Nephron (organoid): ENCODE results near the gene ZKSCAN8.

Experiments used
- H3K27ac Mint-ChIP-seq, 3 experiments: 2 replicates each; pipeline ENCODE4 v1.8.0; 2020; ENCODE audit warnings: mixed read lengths in 3 of 3, mild to moderate bottlenecking in 2 of 3, moderate library complexity in 1 of 3
- H3K27me3 Mint-ChIP-seq: 2 replicates; pipeline ENCODE4 v1.8.0; 2021; ENCODE audit warnings: low read depth, mild to moderate bottlenecking, moderate library complexity, mixed read lengths
- H3K36me3 Mint-ChIP-seq: 2 replicates; pipeline ENCODE4 v1.8.0; 2020; ENCODE audit warnings: low read depth, mixed read lengths
- H3K4me1 Mint-ChIP-seq: 2 replicates; pipeline ENCODE4 v1.8.0; 2020; ENCODE audit warnings: mixed read lengths
- H3K4me3 Mint-ChIP-seq, 3 experiments: 2 replicates each; pipeline ENCODE4 v1.8.0; 2020; ENCODE audit warnings: mild to moderate bottlenecking in 3 of 3, mixed read lengths in 3 of 3, moderate library complexity in 2 of 3
- H3K9me3 Mint-ChIP-seq: 2 replicates; pipeline ENCODE4 v1.8.0; 2020; ENCODE audit warnings: mixed read lengths
- CTCF ChIP-seq, 3 experiments: fragments of 200-600 bp; sonication (generic); IDR thresholded peaks; one replicate each; pipeline ENCODE4 v1.5.0; 2021; ENCODE audit warnings: antibody characterized with exemption in 3 of 3; ENCODE audit not compliant: unreplicated experiment in 3 of 3

The ZKSCAN8 gene

GRCh38 chr6:28205879-28206278 is 64.2 kb downstream of the ZKSCAN8 start:
- H3K9me3 Mint-ChIP-seq, result peaks cover 12% of the 10 kb centered on the region
- no peak for TF ChIP-seq CTCF (IDR thresholded peaks at IDR 0.05; ENCODE audit: unreplicated experiment in 3 of 3)
- no peak overlapping the region for H3K4me3 Mint-ChIP-seq
- H3K36me3 Mint-ChIP-seq, result peaks cover 4% of the 10 kb centered on the region
- H3K27me3 Mint-ChIP-seq, result peaks cover 87% of the 10 kb centered on the region
- H3K4me1 Mint-ChIP-seq, result peaks cover 26% of the 10 kb centered on the region
- no peak overlapping the region for H3K27ac Mint-ChIP-seq

GRCh38 chr6:28206527-28206926 is 64.8 kb downstream of the ZKSCAN8 start:
- Mint-ChIP-seq H3K36me3 (peaks cover 4% of the 10 kb centered on the region), H3K4me3 (peak overlapping the region in 2 of 3 experiments; percentile 85), H3K27me3 (peaks cover 90% of the 10 kb centered on the region), H3K9me3 (peaks cover 12% of the 10 kb centered on the region), H3K27ac (no peak overlapping the region), H3K4me1 (peaks cover 26% of the 10 kb centered on the region)
- no peak for TF ChIP-seq CTCF (IDR thresholded peaks at IDR 0.05; ENCODE audit: unreplicated experiment in 3 of 3)

- Mint-ChIP-seq H3K27ac (no peak overlapping the region), H3K4me1 (peaks cover 31% of the 10 kb centered on the region), H3K4me3 (peak overlapping the region; percentile 79 to 85 (median 85)), H3K36me3 (peaks cover 4% of the 10 kb centered on the region), H3K27me3 (peaks cover 90% of the 10 kb centered on the region), H3K9me3 (peaks cover 12% of the 10 kb centered on the region)
- TF ChIP-seq CTCF (IDR thresholded peaks at IDR 0.05; ENCODE audit: unreplicated experiment in 3 of 3), result no peak
These were observed 65.3 kb downstream of the ZKSCAN8 start for GRCh38 chr6:28206928-28207509.

GRCh38 chr6:28207510-28208110 is 65.9 kb downstream of the ZKSCAN8 start:
- Mint-ChIP-seq H3K4me1 (peaks cover 37% of the 10 kb centered on the region), H3K9me3 (peaks cover 12% of the 10 kb centered on the region)
- no peak for TF ChIP-seq CTCF (IDR thresholded peaks at IDR 0.05; ENCODE audit: unreplicated experiment in 3 of 3)

GRCh38 chr6:28208111-28208659 is 66.5 kb downstream of the ZKSCAN8 start:
- Mint-ChIP-seq H3K27ac (no peak overlapping the region), H3K4me1 (peaks cover 38% of the 10 kb centered on the region), H3K27me3 (peaks cover 93% of the 10 kb centered on the region), H3K9me3 (peaks cover 12% of the 10 kb centered on the region), H3K4me3 (peak overlapping the region; percentile 79 to 85 (median 85)), H3K36me3 (peaks cover 4% of the 10 kb centered on the region)
- TF ChIP-seq CTCF (IDR thresholded peaks at IDR 0.05; ENCODE audit: unreplicated experiment in 3 of 3), result no peak

More at GRCh38 chr6:28207510-28208110, 65.9 kb downstream of the ZKSCAN8 start:
- Mint-ChIP-seq H3K36me3 (peaks cover 4% of the 10 kb centered on the region), H3K27ac (no peak overlapping the region), H3K27me3 (peaks cover 90% of the 10 kb centered on the region), H3K4me3 (peak overlapping the region; percentile 79 to 85 (median 85))
